ENCODE data around the gene GRK6.

The GRK6 gene

DNA sequence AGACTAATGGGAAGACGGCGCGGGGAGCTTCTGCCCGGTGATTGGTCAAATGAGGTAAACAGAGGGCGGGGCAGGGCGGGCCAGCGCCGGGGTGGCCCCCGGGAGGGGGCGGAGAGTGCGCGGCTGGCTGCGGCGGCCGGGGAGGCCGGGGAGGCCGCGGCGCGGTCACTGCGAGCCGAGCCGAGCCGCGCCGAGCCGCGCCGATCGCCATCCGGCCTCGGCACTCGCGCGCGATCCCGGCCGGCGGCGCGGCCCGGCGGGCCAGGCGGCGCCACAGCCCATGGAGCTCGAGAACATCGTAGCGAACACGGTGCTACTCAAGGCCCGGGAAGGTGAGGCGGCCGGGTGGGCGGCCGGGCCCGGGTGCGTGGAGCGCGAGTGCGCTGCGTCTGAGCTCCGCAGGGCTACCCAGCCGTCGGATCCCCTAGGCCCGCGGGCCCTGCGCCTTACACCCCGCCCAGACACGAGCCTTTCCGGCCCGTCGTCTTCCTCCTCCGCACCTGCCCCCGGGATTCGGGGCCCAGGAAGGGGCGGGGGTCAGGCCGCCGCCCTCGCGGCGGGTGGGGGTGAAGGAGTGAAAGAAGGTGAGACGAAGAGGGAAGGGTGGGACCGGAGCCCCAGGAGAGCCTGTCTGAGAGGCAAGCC is at the start of gene GRK6:
Gene GRK6 (plus strand): TSS at position 111 of the 645 bp plus-strand sequence. CDS start 170 bp downstream, at position 281.
- DNase-seq, result peak; percentile 63

DNA sequence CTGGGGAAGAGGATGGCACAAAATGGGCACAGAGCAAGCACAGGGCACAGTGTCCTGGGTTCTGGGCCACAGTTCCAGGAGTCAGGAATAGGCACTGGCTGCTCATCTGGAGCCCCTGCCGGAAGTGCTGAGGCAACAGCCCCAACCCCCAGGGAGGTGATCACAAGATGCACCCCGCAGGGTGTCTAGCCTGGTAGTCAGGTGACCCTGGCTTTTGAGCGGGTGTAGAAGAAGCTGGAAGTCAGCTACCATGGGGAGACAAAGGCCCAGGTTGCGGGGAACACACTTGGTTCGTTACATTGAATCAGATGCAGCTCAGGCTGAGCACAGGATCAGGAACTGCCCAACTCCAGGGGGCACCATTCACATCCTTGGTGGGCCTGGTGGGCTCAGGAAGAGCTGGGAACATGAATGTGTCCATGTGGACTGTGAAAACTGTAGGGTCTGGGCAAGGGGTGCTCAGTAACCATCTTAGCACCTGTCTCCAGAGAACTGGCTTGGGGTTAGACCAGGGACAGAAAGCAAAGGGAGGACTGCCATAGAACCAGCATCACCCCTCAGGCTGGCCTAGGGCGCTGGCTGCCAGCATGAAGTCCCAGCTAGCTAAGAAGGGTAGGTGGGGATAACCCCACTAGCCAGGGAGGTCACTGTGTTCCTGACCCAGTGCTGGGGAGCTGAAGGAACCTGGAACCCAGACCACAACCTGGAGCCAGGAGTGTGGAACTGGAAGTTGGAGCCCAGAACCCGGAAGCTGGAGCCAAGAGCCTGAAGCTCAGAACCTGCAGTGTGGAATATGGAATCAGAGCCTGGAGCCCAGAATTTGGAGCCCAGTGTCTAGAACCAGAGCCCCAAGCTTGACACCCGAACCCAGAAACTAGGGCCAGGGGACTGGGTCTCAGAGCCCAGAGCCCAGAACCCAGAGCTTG is 48.4 kb upstream of the GRK6 start:
- no peak for DNase-seq

GRCh38 chr5:177378884-177379883 is 47.3 kb upstream of the GRK6 start:
- DNase-seq, result peak; percentile 85

DNA sequence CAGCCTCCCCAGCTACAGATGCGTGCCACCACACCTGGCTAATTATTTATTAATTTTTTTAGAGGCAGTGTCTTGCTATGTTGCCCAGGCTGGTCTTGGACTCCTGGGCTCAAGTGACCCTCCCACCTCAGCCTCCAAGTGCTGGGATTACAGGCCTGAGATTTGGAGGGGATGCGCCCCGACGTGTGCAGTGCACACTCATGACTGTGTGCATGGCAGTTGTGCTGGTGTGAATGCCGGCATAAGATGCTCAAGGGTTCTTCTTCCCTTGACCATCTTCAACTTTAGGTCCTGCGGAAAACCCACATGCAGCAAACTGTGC is 45.7 kb upstream of the GRK6 start:
- DNase-seq, result no peak

- DNase-seq, result peak; percentile 80
These were observed 44.0 kb upstream of the GRK6 start for GRCh38 chr5:177382423-177383029.

- no peak for DNase-seq
These were observed 43.3 kb upstream of the GRK6 start for GRCh38 chr5:177383181-177383580.

DNA sequence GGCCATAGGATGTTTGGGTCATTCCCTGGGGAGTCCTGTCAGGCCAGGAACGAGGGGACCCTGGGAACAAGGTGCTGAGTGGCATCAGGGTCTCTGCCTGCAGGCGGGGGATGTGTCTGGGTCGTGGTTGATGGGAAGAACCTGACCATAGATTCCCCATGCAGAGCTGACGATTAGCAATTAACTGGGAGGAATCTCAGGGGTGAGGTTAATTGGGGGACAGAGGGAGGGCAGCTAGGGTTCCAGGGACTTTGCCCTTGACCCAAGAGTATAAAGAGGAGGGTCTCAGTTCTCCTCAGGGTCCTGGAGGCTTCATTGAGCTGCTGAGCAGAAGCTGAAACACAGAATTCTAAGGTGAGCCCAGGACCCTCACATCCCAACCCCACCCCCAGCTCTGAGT is 42.3 kb upstream of the GRK6 start, which contains the start of gene SLC34A1:
Gene SLC34A1 (plus strand): TSS at position 301 of the 400 bp plus-strand sequence. CDS start 1,308 bp downstream, outside the sequence.
- DNase-seq, result no peak

- no peak for DNase-seq
These were observed 40.8 kb upstream of the GRK6 start for GRCh38 chr5:177385720-177386119.

GRCh38 chr5:177386542-177386941 is 39.9 kb upstream of the GRK6 start:
- no peak for DNase-seq

DNA sequence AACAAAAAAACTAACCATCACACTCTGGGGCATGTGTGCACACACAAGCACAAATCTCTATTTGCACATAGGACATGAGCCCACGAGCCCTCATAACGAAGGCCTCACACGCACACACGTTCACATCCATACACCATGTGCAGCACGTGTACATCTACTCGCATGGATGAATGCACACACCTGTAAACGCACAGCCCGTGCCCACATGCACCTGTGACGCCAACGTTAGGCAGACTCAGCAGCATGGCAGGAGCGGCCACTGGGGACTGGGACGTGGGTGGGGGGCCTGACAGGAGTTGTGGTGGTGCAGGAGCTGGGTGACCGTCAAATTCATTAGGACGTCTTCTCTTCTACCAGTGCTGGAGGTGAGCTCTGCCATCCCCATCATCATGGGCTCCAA is 39.1 kb upstream of the GRK6 start:
- no peak for DNase-seq

DNA sequence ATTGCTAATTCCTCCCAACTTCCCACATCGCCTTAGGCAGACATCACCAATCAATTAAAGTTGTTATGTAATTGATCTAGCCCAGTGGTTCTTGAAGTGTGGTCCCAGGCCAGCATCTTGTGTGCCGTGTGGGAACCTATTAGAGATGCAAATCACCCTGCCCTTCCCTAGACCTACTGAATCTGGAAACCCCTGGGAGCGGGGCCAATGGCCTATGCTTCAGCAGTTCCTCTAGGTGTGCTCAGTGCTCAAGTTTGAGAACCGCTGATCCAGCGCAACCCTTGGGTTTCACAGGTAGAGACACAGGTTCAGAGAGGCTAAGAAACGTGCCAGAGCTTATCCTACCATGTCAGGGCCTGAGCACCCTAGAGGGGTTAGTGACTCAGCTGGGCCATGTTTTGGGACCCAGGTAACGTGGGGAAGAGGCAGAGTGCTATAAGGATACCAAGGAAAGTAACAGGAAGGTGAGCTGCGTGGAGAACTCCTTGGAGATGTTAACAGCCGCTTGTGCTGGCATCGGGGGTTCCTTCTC is 37.9 kb upstream of the GRK6 start:
- no peak for DNase-seq

GRCh38 chr5:177389241-177390169 is 37.0 kb upstream of the GRK6 start:
- DNase-seq, result no peak

GRCh38 chr5:177390363-177391300 is 35.8 kb upstream of the GRK6 start:
- DNase-seq, result peak; percentile 86

- no peak for DNase-seq
These were observed 33.7 kb upstream of the GRK6 start for GRCh38 chr5:177392765-177393164.

DNA sequence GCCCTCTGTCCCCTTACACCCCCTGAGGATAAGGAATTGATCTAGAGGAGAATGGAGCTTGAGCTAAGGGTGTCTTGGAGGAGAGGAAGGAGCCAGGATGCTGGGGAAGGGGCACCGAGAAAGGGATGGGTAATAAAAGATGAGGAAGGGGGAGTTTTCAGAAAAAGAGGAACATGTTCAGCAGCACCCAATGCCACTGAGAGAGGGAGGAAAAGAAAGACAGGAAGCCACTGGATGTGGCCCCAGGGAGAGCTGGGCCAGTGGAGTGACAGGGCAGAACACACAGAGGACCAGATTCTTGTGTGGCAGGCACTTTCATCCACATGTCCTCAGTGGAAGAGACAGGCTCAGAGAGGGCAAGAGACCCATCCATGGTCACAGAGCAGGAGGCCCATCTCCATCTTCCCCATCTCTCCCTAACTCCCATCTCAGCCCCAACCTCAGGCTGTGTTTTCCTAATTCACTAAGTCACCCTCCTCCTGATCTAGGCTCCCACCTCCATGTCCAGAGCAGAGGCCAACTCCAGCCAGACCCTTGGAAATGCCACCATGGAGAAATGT is 33.2 kb upstream of the GRK6 start:
- DNase-seq, result no peak

DNA sequence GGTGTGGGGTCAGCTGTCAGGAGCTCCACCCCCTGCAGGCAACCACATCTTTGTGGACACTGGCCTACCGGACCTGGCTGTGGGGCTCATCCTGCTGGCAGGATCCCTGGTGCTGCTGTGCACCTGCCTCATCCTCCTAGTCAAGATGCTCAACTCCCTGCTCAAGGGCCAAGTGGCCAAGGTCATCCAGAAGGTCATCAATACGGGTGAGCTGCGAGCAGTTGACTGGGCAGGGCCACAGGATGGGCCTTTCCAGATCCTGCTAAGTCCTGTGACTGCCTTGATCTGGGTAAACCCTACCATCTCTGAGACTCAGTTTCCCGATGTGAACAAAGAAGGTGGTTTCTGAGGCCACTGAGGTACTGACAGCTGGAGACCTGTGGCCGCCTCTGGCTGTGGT is 32.5 kb upstream of the GRK6 start:
- no peak for DNase-seq

GRCh38 chr5:177396078-177396477 is 30.4 kb upstream of the GRK6 start:
- DNase-seq, result no peak

- DNase-seq, result no peak
These were observed 29.7 kb upstream of the GRK6 start for GRCh38 chr5:177396807-177397206.

- DNase-seq, result no peak
These were observed 28.5 kb upstream of the GRK6 start for GRCh38 chr5:177397875-177398390.
